HG02610 (cell line): ENCODE results near the gene AP2A1.

Experiments used
- ATAC-seq: cut with Tn5 transposase; IDR thresholded peaks from one replicate; pipeline ENCODE4 v1.9.1; 2021; ENCODE audit warnings: mild to moderate bottlenecking, moderate library complexity; ENCODE audit not compliant: unreplicated experiment

AP2A1 gene

GRCh38 chr19:49837009-49837310 is 70.2 kb downstream of the AP2A1 start:
- no peak for ATAC-seq

- no peak for ATAC-seq
These were observed 70.6 kb downstream of the AP2A1 start for GRCh38 chr19:49837425-49837824.

GRCh38 chr19:49838885-49839588 is 72.2 kb downstream of the AP2A1 start:
- no peak for ATAC-seq

GRCh38 chr19:49839713-49840112 is 72.9 kb downstream of the AP2A1 start:
- no peak for ATAC-seq

- no peak for ATAC-seq
These were observed 73.5 kb downstream of the AP2A1 start for GRCh38 chr19:49840321-49840720.

- no peak for ATAC-seq
These were observed 74.0 kb downstream of the AP2A1 start for GRCh38 chr19:49840736-49841249.

GRCh38 chr19:49843265-49843664 is 76.5 kb downstream of the AP2A1 start:
- no peak for ATAC-seq

- ATAC-seq, result no peak
These were observed 77.6 kb downstream of the AP2A1 start for GRCh38 chr19:49844138-49845095.

- no peak for ATAC-seq
These were observed 78.6 kb downstream of the AP2A1 start for GRCh38 chr19:49845414-49845813.

GRCh38 chr19:49846408-49846807 is 79.6 kb downstream of the AP2A1 start:
- no peak for ATAC-seq

GRCh38 chr19:49847731-49848696 is 81.2 kb downstream of the AP2A1 start:
- ATAC-seq, result no peak

GRCh38 chr19:49848938-49849337 is 82.1 kb downstream of the AP2A1 start:
- ATAC-seq, result no peak

- ATAC-seq, result no peak
These were observed 82.8 kb downstream of the AP2A1 start for GRCh38 chr19:49849433-49850220.

- no peak for ATAC-seq
These were observed 83.4 kb downstream of the AP2A1 start for GRCh38 chr19:49850221-49850486.

GRCh38 chr19:49850487-49851342 is 83.9 kb downstream of the AP2A1 start, which contains the start of gene PTOV1:
Gene PTOV1, plus strand, starts transcription at chr19:49851159.
- ATAC-seq, result peak; percentile 55

- ATAC-seq, result peak; percentile 3
These were observed 84.9 kb downstream of the AP2A1 start for GRCh38 chr19:49851456-49852259.

- no peak for ATAC-seq
These were observed 85.9 kb downstream of the AP2A1 start for GRCh38 chr19:49852631-49853126.

- ATAC-seq, result no peak
These were observed 87.1 kb downstream of the AP2A1 start for GRCh38 chr19:49853852-49854377.
